KOPT-K1 (cell line): ENCODE measurements around the gene SMIM26.

Source experiments
- H3K27ac ChIP-seq: fragments of 200-600 bp; sonication (generic); 2 replicates; pipeline ENCODE4 v1.5.1; 2016; ENCODE audit warnings: antibody characterized with exemption, mild to moderate bottlenecking, low read depth, low read length; ENCODE audit not compliant: poor library complexity, severe bottlenecking
- H3K36me3 ChIP-seq: fragments of 200-600 bp; sonication (generic); 2 replicates; pipeline ENCODE4 v1.5.1; 2017; ENCODE audit warnings: antibody characterized with exemption, mild to moderate bottlenecking, low read length, moderate library complexity; ENCODE audit not compliant: insufficient read depth
- H3K9me3 ChIP-seq: fragments of 200-600 bp; sonication (generic); 2 replicates; pipeline ENCODE4 v1.5.1; 2017; ENCODE audit warnings: antibody characterized with exemption, low read length, mild to moderate bottlenecking; ENCODE audit not compliant: insufficient read depth, poor library complexity, severe bottlenecking

The SMIM26 gene

DNA sequence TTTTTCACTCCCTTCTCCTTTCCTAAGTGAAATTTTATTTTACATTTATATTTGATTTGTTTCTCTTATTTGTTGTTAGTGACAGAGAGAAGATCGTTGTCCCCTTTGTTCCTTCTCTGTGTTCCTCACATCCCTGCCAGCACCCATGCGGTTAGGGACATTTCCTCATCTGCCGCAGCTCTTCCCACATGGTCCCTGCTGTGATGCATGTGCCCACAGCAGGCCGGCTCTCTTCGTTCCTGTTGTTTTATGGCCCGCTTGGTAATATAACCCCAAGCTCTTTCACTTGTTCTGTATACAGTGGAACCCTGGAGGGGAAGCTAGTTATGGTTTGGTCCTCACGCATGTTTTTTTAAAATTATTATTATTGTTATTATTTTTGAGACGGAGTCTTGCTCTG lies 44.3 kb downstream of the SMIM26 start:
- Histone ChIP-seq H3K9me3 (no peaks in the 10 kb centered on the region), H3K36me3 (no peaks in the 10 kb centered on the region), H3K27ac (no peak overlapping the region)

- Histone ChIP-seq H3K27ac (no peak overlapping the region), H3K36me3 (no peaks in the 10 kb centered on the region), H3K9me3 (no peaks in the 10 kb centered on the region)
Measured at GRCh38 chr20:18613553-18613952, 46.3 kb downstream of the SMIM26 start.

GRCh38 chr20:18614244-18614643 lies 47.0 kb downstream of the SMIM26 start:
- H3K27ac ChIP-seq, result no peak overlapping the region
- H3K36me3 ChIP-seq, result no peaks in the 10 kb centered on the region
- no peaks in the 10 kb centered on the region for H3K9me3 ChIP-seq

DNA sequence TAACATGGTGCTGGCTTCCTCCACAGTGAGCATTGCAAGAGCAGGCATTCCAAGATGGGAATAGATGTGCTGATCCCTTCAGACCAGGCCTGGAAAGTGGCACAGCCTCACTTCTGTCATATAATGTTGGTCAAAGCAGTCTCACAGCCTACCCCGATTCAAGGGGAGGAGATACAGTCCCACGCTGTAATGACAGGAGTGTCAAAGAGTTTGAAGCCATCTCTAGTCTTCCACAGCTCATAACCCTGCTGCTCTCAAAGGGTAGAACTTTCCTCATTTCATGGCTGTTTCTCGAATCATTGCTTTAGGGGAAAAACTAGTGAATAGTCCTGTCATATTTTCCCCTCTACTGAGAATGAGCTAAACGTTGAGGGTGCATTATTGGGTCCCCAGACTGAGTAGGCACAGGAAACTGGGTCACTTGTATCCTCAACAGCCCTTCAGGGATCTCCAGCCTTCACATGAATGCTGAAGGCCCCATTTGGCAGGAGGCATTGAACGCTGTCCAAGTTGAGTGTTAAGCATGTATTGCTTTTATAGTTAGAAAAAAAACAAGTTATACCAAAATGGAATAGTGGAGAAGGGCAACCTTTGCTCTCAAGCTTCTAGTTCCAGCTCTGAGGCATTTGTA lies 47.9 kb downstream of the SMIM26 start:
- H3K36me3 ChIP-seq, result no peaks in the 10 kb centered on the region

More for the DNA sequence above, 47.9 kb downstream of the SMIM26 start:
- H3K27ac ChIP-seq, result no peak overlapping the region
- no peaks in the 10 kb centered on the region for H3K9me3 ChIP-seq
